Activated T-cell treated with anti-CD3 and anti-CD28 coated beads for 4 hours (primary cell): ENCODE data around the gene GRIP1.

Experiments used
- DNase-seq: peaks from one replicate; pipeline ENCODE4 v3.0.0-alpha.2; 2020

The GRIP1 gene

GRCh38 chr12:66688846-66689439 is 10.1 kb upstream of the GRIP1 start:
- no peak for DNase-seq

DNA sequence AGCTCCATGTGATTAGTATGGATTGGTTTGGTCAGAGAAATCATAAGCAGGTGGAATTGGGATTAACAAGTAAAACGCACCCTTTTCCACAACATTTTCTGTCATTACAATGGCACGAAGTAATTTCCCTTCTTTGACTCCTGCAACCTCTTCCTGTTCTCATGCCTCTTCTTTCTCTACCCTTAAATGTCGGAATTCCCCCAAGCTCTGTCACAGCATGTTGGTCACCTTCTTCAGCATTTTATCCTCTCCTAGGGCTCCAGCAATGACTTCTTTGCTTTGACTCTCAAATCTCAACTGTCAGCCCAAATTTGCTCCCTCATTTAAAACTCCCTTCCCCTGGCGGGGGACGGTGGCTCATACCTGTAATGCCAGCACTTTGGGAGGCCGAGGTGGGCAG is 5.3 kb upstream of the GRIP1 start:
- no peak for DNase-seq

DNA sequence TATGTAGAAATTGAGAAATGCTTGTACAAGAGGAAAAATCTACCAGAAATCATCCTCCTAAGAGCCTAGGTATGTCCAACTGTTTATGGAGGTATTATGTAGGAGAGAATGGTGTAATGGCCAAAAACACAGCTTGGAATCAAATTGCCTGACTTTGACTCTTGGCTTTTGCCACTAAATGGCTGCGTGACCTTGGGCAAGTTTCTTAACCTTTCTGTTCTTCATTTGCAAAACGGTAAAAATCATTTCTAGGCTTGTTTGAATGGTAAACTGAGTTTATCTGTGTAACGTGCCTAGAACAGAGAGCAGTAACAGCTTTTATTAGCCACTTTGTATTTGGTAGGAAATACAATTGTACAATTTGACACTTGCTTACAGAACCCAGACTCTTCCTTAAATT is 4.9 kb upstream of the GRIP1 start:
- no peak for DNase-seq

GRCh38 chr12:66683073-66683472 is 4.2 kb upstream of the GRIP1 start:
- DNase-seq = no peak

- no peak for DNase-seq
These were observed 697 bp upstream of the GRIP1 start for GRCh38 chr12:66679461-66680084.

GRCh38 chr12:66676241-66676640 is 2.6 kb downstream of the GRIP1 start:
- DNase-seq = no peak

GRCh38 chr12:66674495-66675122 is 4.3 kb downstream of the GRIP1 start:
- DNase-seq = no peak

DNA sequence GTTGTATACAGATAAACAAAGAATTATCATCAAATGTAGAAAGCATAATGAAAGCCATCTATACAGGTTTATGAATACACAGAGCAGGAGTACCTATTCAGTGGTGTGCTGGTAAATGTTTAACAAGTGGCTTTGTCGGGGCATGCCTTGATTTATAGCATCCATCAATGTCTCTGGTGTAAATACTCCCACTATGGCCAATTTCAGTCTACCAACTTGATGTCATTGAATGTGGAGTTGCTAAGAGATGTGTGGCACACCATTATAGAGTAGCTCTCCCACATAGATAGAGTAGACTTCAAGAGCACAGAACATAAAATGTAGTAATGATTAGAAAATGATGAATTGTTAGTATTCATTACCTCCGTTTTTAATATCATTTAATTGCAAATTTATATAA is 9.3 kb downstream of the GRIP1 start:
- no peak for DNase-seq

DNA sequence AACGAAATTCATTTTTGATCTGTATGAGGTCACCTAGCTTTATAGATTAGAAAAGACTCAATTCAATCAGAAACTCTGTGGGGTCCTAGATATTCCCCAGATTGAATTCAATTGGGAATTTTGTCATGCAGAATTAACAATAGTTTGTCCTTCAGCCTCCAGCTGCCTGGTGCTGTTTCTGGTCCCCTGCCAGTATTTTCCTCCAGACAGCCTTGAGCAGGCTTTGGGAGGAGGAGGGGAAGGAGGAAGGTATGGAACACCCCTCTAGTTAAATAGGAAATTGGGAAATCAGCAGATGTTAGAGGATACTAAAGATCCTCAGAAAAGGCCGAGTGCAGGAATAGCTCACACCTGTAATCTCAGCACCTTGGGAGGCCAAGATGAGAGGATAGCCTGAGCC is 10.6 kb downstream of the GRIP1 start:
- DNase-seq = no peak

- DNase-seq = no peak
These were observed 11.0 kb downstream of the GRIP1 start for GRCh38 chr12:66667906-66668305.

DNA sequence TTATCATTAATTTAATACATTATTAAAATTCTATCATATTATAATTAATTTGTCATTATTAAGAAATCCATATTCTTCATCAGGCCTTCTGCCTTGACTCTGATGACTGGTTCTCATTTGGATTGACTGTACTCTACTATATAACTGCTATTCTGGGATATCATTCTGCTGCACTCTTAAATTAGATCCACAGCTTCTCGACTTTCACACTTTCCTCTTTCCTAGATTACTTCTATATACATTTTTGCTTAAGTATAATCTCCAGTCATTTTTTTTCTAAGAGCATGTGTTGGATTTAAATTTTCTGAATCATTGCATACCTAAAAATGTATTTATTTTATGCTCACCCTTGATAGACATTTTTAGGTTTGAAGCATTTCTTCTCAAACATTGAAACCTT is 12.4 kb downstream of the GRIP1 start:
- DNase-seq = no peak

DNA sequence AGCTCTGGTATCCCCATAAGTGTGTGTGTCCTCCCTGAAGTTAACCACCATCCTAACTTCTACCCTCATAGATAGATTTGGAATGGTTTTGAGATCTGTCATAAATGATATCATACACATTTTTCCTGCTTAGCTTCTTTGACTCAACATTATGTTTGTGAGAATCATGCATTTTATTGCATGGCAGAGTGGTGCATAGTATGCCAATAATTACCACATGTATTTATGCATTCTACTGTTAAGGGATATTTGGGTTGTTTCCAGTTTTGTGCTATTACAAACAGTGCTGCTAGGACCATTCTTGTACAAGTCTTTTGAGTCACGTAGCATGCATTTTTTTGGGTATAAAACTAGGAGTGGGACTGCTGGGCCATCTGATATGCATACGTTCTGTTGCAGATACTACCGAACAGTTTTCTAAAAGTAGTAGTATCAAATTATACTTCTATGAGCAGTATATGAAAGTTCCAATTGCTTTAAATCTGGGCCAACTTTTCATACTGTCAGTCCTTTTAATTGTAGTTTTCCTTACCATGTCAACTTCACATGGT is 13.4 kb downstream of the GRIP1 start:
- DNase-seq = no peak

GRCh38 chr12:66664076-66664475 is 14.8 kb downstream of the GRIP1 start:
- DNase-seq = no peak

GRCh38 chr12:66663611-66664010 is 15.3 kb downstream of the GRIP1 start:
- no peak for DNase-seq

DNA sequence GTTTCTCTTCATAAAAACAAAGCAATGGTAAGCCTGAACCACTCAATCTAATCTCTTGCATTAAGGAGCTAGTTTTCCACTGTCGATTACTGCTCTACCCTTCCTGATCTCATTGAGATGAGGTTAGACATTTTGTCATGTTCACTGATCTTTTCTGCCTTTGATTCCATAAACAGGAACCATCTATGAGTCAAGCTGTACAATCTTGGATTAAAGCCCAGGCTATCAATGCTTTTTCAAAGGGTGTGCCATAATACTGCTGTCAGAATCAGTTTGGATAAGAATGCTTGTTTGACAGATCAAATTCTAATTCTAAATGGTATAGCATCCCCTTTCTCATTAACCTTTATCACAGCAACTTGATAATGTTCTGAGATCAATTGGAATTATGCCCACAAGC is 16.1 kb downstream of the GRIP1 start:
- DNase-seq = no peak

- no peak for DNase-seq
These were observed 16.7 kb downstream of the GRIP1 start for GRCh38 chr12:66662179-66662578.

DNA sequence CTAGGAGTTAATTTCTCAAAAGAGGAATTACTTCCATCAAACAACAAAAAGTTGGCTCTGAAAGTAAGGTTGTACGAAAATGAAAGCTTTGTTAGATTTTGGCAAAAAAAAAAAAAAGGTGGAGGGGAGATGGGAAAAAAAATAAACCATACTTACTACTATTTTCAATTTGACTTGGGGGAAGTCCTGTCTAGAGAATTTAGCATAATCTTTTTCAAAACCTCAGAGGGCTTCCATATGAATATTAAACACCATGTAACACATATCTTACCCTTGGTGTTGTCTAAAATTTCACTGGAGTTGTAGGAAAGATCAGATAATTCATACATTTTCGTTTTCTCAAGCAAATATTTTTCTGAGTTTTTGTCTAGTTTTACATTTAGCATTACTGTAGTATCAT is 17.5 kb downstream of the GRIP1 start:
- no peak for DNase-seq

- no peak for DNase-seq
These were observed 25.1 kb downstream of the GRIP1 start for GRCh38 chr12:66653796-66654195.

DNA sequence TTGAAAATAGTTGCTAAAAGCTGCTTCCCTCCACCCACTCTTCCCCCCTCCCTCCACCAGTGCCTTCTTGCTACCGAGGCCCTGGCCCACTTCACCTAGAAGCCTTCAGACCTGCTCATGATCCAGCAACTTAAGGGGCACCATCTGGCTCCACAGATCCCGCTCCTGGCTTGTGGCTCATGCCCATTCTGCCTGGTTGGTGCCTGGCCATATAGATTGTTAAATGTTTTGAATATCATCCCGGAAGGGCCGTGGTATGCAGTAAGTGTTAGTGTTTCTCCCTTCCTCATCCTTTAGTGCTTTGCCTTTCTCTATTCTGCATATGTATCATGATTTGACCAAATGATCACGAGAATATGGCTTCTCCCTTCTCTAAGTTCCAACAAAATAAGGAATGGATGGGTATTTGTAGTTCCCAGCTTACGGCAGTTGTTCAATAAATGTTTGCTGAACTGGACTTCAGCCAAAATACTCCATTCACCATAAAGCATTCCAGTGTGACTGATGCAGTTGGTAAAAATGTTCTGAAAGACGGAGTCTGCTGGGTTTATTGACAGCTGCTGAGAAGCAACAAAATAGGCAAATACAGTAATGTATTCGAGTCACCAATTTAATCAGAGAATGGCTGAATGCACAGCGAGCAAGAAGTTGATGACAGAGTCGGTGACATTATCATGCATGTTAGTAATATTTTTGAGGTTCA is 30.7 kb downstream of the GRIP1 start:
- DNase-seq = no peak

GRCh38 chr12:66647034-66647691 is 31.7 kb downstream of the GRIP1 start:
- DNase-seq = no peak

DNA sequence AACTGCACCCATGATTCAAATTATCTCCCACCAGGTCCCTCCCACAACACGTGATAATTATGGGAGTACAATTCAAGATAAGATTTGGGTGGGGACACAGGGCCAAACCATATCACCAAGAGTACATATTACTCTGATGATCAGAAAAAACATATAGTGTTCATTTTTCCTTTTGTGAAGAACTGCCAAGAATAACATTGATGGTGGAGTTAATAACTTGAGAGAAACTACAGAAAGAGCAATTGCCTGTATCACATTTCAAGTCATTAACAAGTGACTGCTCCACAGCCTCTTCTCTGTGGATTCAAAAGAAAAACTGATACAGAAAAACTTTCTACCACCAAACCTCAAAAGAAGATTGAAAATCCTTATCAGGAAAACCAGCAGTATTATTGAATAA is 34.7 kb downstream of the GRIP1 start:
- no peak for DNase-seq

DNA sequence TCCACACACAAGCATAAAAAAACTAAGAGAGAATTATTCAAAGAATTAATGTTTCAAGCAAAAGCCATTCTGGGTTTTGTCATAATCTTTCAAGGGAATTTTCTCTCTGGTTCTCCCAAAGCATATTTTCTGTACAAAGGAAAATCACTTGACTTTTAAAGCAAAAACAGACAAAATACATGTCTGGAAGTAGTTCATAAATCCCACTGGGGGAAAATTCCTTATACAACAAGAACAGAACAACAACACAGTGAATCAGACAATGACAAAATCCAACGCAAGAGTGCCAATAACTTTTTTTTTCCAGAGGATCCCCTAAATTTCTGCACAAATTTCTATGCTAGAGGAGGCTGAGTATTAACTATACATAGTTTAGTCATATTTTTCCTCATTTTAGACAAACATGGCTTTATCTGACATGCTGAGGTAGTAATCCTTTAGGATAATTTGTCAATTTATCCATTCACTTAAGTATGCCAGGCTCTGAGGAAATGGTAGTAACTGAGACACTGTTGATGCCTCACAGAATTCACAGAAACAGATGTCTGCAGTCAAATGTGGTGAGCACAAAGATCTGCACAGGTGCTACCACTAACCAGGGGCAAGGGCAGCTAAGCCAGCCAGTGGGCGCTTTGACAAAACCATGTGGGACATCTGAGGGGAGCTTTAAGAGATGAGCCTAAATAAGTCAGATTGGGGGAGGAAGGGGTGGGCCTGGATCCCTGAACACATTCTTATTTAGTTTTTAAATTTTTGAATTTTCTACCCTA is 38.0 kb downstream of the GRIP1 start:
- no peak for DNase-seq
